Gastroesophageal sphincter (tissue), 3 donors: ENCODE results near the gene CBR1.

Source experiments
- CTCF ChIP-seq, 4 experiments: fragments of 200-600 bp in 2 of 4; fragments of 450-650 bp in 2 of 4; sonication (generic) in 1 of 4; IDR thresholded peaks; one replicate each; pipeline ENCODE4 v1.5.1; 2017 to 2019; ENCODE audit warnings: antibody characterized with exemption in 4 of 4, mild to moderate bottlenecking in 2 of 4, moderate library complexity in 2 of 4
- EP300 ChIP-seq: sonication (generic); formaldehyde crosslinking; IDR thresholded peaks from one replicate; pipeline ENCODE4 v1.6.1; 2017; ENCODE audit warnings: antibody characterized with exemption, mild to moderate bottlenecking
- POLR2A ChIP-seq, 2 donors: fragments of 450-650 bp; IDR thresholded peaks; one replicate each; pipeline ENCODE4 v1.6.1; 2017; ENCODE audit warnings: antibody characterized with exemption in 2 of 2, mild to moderate bottlenecking in 2 of 2, moderate library complexity in 1 of 2
- POLR2AphosphoS5 ChIP-seq: sonication (generic); formaldehyde crosslinking; IDR thresholded peaks from one replicate; pipeline ENCODE4 v1.6.1; 2017; ENCODE audit warnings: antibody characterized with exemption

DNA sequence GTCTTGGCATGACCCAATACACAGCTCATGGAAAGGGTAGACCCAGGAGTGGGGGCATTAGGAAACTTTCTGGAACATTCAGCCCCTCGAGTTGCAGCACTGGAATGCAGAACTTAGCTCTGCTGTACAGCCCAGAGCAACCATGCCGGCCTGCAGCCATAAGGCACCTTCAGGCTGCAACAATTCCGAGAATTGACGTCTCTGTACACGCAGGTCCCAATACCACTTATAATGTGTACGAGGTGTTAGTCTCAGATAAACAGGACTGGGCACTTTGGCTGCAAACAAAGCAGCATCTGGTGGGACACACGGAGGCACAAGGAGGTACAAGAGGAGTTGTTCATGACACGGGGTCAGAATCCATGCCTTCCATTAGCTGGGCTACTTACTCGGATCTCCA lies 7.9 kb downstream of the CBR1 start:
- no peak for TF ChIP-seq POLR2A (IDR thresholded peaks at IDR 0.05)
- no peak for TF ChIP-seq CTCF (IDR thresholded peaks at IDR 0.05)
- no peak for TF ChIP-seq EP300
- TF ChIP-seq POLR2AphosphoS5 = no peak
